Gastroesophageal sphincter (tissue), 4 donors: ENCODE results near the gene NUDT17. TPM values are rescaled to one million over a fixed set of nuclear protein-coding genes. Genes with fewer than 3 reads are reported as not detected.

Experiments
- ATAC-seq: fragments of 150-250 bp; one replicate; pipeline ENCODE4 v1.9.1; 2016; ENCODE audit warnings: mild to moderate bottlenecking, moderate library complexity
- H3K27ac ChIP-seq, 4 donors: fragments of 200-600 bp; sonication (generic) in 3 of 4; 1 replicate in 3 of 4; 2 replicates in 1 of 4; pipeline ENCODE4 v1.5.1; 2016 to 2019
- H3K27me3 ChIP-seq: fragments of 200-600 bp; sonication (generic); one replicate; pipeline ENCODE4 v1.5.1; 2019
- H3K36me3 ChIP-seq, 2 donors: fragments of 200-600 bp; sonication (generic); one replicate each; pipeline ENCODE4 v1.5.1; 2019; ENCODE audit warnings: control low read depth in 1 of 2
- H3K4me1 ChIP-seq, 3 donors: fragments of 200-600 bp; sonication (generic); 1 replicate in 2 of 3; 2 replicates in 1 of 3; pipeline ENCODE4 v1.5.1; 2016 to 2019; ENCODE audit warnings: control low read depth in 2 of 3
- H3K4me3 ChIP-seq, 2 donors: fragments of 200-600 bp; sonication (generic); one replicate each; pipeline ENCODE4 v1.5.1; 2019; ENCODE audit warnings: mild to moderate bottlenecking in 1 of 2, moderate library complexity in 1 of 2
- H3K9me3 ChIP-seq, 3 donors: fragments of 200-600 bp; sonication (generic); one replicate each; pipeline ENCODE4 v1.5.1; 2017 to 2019; ENCODE audit warnings: control low read depth in 2 of 3
- EP300 ChIP-seq: sonication (generic); formaldehyde crosslinking; IDR thresholded peaks from one replicate; pipeline ENCODE4 v1.6.1; 2017; ENCODE audit warnings: antibody characterized with exemption, mild to moderate bottlenecking
- POLR2A ChIP-seq, 2 donors: fragments of 450-650 bp; IDR thresholded peaks; one replicate each; pipeline ENCODE4 v1.6.1; 2017; ENCODE audit warnings: antibody characterized with exemption in 2 of 2, mild to moderate bottlenecking in 2 of 2, moderate library complexity in 1 of 2
- POLR2AphosphoS5 ChIP-seq: sonication (generic); formaldehyde crosslinking; IDR thresholded peaks from one replicate; pipeline ENCODE4 v1.6.1; 2017; ENCODE audit warnings: antibody characterized with exemption
- WGBS, 2 donors: methylation state at CpG; one replicate each; pipeline ENCODE4 v1.1.5; 2018; ENCODE audit warnings: low coverage in 1 of 2; 5-methylcytosine and 5-hydroxymethylcytosine counted together
- total RNA-seq, 4 donors: library from RNA; depleted of rRNA; stranded (reverse); fragments of >200 nt; gene quantifications; one replicate each; pipeline ENCODE4 v1.1.0, GENCODE V29; 2016
- TF ChIP-seq, protein P1 (sequence below), 4 experiments: fragments of 200-600 bp in 2 of 4; fragments of 450-650 bp in 2 of 4; sonication (generic) in 1 of 4; IDR thresholded peaks; one replicate each; pipeline ENCODE4 v1.5.1; 2017 to 2019; ENCODE audit warnings: antibody characterized with exemption in 4 of 4, mild to moderate bottlenecking in 2 of 4, moderate library complexity in 2 of 4

Gene NUDT17
- total RNA-seq, 4 donors from 2014 or later, result 0.40 to 3.5 (median 2.2) TPM

DNA sequence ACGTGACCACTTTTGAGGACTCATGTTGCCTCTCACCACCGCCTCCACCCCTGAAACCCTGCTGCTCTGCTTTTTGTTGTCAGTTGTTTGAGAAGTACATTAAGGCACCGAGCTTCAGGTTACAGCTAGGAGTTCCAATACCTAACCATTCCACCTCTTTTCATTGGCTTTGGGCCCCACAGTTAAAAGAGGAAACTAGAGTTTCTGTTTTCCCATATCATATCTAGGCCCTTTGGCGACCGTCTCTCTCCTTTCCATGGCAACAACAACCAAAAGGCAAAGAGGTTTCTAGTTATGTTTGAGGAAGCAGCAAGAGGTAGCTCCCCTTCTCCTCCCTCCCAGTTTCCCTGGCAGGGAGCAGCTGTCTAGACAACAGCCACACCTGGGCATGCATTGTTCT lies 34.3 kb downstream of the NUDT17 start:
- Histone ChIP-seq H3K4me3 (no peak overlapping the region), H3K36me3 (no peaks in the 10 kb centered on the region), H3K27me3 (no peaks in the 10 kb centered on the region), H3K9me3 (no peaks in the 10 kb centered on the region), H3K27ac (no peak overlapping the region), H3K4me1 (peaks cover 0 to under 1% (median 0%) of the 10 kb centered on the region in 3 donors)
- TF ChIP-seq POLR2A (IDR thresholded peaks at IDR 0.05) (no peak), POLR2AphosphoS5 (no peak), EP300 (no peak)
- TF ChIP-seq, protein P1, sequence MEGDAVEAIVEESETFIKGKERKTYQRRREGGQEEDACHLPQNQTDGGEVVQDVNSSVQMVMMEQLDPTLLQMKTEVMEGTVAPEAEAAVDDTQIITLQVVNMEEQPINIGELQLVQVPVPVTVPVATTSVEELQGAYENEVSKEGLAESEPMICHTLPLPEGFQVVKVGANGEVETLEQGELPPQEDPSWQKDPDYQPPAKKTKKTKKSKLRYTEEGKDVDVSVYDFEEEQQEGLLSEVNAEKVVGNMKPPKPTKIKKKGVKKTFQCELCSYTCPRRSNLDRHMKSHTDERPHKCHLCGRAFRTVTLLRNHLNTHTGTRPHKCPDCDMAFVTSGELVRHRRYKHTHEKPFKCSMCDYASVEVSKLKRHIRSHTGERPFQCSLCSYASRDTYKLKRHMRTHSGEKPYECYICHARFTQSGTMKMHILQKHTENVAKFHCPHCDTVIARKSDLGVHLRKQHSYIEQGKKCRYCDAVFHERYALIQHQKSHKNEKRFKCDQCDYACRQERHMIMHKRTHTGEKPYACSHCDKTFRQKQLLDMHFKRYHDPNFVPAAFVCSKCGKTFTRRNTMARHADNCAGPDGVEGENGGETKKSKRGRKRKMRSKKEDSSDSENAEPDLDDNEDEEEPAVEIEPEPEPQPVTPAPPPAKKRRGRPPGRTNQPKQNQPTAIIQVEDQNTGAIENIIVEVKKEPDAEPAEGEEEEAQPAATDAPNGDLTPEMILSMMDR (IDR thresholded peaks at IDR 0.05), result no peak
- ATAC-seq, result no peak
- 59 to 70% methylated on average over 4 to 5 of the region's 5 CpGs for WGBS, 2 donors

DNA sequence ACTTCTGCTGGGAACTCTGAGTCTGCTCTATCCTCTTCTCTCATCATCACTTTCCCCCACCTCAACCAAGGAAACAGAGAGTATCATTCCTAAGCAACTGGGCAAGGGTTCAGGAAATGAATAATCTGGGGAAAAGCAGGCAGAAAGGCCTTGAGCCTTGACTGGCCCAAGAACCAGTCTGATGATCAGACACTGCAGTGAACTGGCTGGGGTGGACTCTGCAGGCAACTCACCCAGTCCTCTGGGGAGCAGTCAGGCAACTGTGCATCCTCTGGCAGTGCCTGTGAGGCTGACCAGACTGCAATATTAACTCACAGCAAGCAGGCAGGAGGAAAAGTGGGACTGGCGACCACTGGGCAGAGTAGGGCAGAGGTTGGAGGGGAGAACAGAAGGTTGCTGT lies 39.2 kb downstream of the NUDT17 start:
- no peak for TF ChIP-seq POLR2AphosphoS5
- TF ChIP-seq EP300, result no peak
- no peak for TF ChIP-seq POLR2A (IDR thresholded peaks at IDR 0.05)
- TF ChIP-seq, protein P1 (IDR thresholded peaks at IDR 0.05), result no peak
- Histone ChIP-seq H3K27me3 (no peaks in the 10 kb centered on the region), H3K9me3 (no peaks in the 10 kb centered on the region), H3K4me1 (peaks cover 0 to 17% (median 3%) of the 10 kb centered on the region in 3 donors), H3K36me3 (no peaks in the 10 kb centered on the region), H3K27ac (no peak overlapping the region), H3K4me3 (no peak overlapping the region)
- WGBS, 2 donors, result no CpG with 5 or more reads among the region's 1 CpG
- ATAC-seq, result no peak

DNA sequence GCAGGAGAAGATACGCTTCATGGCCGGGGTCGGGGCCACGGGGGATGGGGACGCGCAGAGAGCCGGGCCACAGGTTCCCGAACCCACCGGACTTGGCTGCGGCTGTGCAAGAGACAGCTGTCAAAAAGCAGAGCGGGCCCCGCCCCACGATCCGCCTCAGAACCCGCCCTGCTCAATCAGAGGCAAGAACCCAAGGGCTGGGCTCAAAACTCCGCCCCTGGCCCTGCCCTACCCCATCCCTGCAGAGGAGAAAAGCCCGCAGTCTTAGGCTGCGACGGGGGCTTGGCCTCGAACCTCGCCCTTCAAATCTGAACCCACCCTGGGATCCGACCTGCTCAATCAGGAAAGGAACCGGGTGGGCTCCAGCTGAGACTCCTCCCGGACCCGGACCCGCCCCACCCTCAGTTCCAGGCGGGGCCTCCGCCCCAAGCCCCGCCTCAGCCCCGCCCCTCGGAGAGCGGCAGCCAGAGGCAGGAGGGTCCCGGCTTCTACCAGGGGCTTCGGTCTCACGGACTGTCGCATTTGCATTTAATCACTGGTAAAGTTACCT lies 40.4 kb downstream of the NUDT17 start, which contains the start of gene ANKRD35:
TSS of gene ANKRD35 (minus strand) at position 129 of the 550 bp plus-strand sequence. CDS start at position 21, 108 bp downstream.
- no CpG with 5 or more reads among the region's 36 CpGs for WGBS, 2 donors

DNA sequence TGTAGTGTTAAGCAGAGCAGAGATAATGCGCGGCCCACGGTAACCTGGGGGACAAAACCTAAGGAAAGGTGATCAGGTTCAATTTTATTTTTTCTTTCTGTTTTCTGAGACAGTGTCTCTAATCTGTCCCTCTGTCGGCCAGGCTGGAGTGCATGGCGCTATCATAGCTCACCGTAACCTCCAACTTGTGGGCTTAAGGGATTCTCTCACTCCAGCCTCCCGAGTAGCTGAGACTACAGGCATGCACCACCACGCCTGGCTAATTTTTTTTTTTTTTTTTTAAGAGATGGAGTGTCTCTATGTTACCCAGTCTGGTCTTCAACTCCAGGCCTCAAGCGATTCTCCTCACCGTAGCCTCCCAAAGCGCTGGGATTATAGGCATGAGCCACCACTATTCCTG lies 41.0 kb downstream of the NUDT17 start:
- ATAC-seq, result peak; percentile 46
- 36 to 40% methylated on average over 10 to 11 of the region's 11 CpGs for WGBS, 2 donors
- TF ChIP-seq POLR2A (IDR thresholded peaks at IDR 0.05), result no peak
- no peak for TF ChIP-seq POLR2AphosphoS5
- Histone ChIP-seq H3K4me3 (peak overlapping the region; percentile 51 to 67), H3K27me3 (no peaks in the 10 kb centered on the region), H3K9me3 (no peaks in the 10 kb centered on the region), H3K4me1 (peaks cover 2 to 23% (median 6%) of the 10 kb centered on the region in 3 donors), H3K36me3 (no peaks in the 10 kb centered on the region), H3K27ac (peak overlapping the region in 2 of 4 donors; percentile 32 to 38)

More for the DNA sequence above, 40.4 kb downstream of the NUDT17 start, which contains the start of gene ANKRD35:
- peaks cover 0 to 17% (median 3%) of the 10 kb centered on the region in 3 donors for H3K4me1 ChIP-seq
- no peaks in the 10 kb centered on the region for H3K36me3 ChIP-seq
- no peak for TF ChIP-seq POLR2A (IDR thresholded peaks at IDR 0.05)
- TF ChIP-seq POLR2AphosphoS5, result no peak
- TF ChIP-seq EP300, result no peak
- TF ChIP-seq, protein P1 (IDR thresholded peaks at IDR 0.05), result no peak
- H3K27ac ChIP-seq, result peak within 1 kb of the TSS in 2 of 4 donors; percentile 32 to 38
- H3K4me3 ChIP-seq, result peak within 1 kb of the TSS; percentile 51 to 67
- H3K9me3 ChIP-seq, result no peaks in the 10 kb centered on the region
- ATAC-seq, result peak; percentile 94
- H3K27me3 ChIP-seq, result no peaks in the 10 kb centered on the region

DNA sequence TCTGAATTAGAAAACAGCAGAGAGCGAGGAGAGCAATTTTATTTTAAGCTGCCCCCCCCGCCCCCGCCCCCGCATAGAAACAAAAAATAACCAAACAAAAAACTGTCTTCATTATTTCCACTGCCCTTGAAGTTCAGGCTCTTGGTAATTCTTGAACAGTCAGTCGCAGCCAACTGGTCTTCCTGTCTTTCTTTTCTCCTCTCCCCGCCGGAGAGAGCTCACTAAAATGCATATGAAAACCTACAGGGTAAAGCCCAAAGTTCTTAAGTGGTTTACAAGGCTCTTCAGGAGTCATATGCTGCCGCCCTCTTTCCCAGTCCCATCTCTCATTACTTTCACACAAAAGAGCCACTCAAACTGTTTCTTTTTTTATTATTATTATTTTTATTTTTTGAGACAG lies 41.4 kb downstream of the NUDT17 start:
- ATAC-seq, result no peak

More for the DNA sequence above, 41.4 kb downstream of the NUDT17 start:
- Histone ChIP-seq H3K36me3 (no peaks in the 10 kb centered on the region), H3K9me3 (no peaks in the 10 kb centered on the region), H3K4me1 (peaks cover 4 to 27% (median 10%) of the 10 kb centered on the region in 3 donors), H3K27ac (peak overlapping the region in 1 of 4 donors; percentile 38), H3K4me3 (no peak overlapping the region), H3K27me3 (no peaks in the 10 kb centered on the region)
- WGBS, 2 donors, result 50 to 52% methylated on average over 6 to 7 of the region's 8 CpGs
- TF ChIP-seq, protein P1 (IDR thresholded peaks at IDR 0.05), result no peak
- TF ChIP-seq POLR2AphosphoS5 (no peak), EP300 (no peak), POLR2A (IDR thresholded peaks at IDR 0.05) (no peak)
